ES-I3 (cell line): Measurements from ENCODE around the gene AMOT.

Experiments used
- H3K36me3 ChIP-seq: 2 replicates; pipeline ENCODE4 v1.6.1; 2013; ENCODE audit warnings: mild to moderate bottlenecking, low read length, control low read depth, moderate library complexity; ENCODE audit not compliant: insufficient read depth
- H3K4me1 ChIP-seq: 2 replicates; pipeline ENCODE4 v1.6.1; 2013; ENCODE audit warnings: mild to moderate bottlenecking, control low read depth, low read length; ENCODE audit not compliant: insufficient read depth
- H3K9ac ChIP-seq: 2 replicates; pipeline ENCODE4 v1.6.1; 2013; ENCODE audit warnings: low read depth, mild to moderate bottlenecking, low read length, moderate library complexity
- H3K9me3 ChIP-seq: 2 replicates; pipeline ENCODE4 v1.6.1; 2013; ENCODE audit warnings: mild to moderate bottlenecking, low read length, moderate library complexity; ENCODE audit not compliant: control insufficient read depth, insufficient read depth

The AMOT gene

GRCh38 chrX:112760697-112761096 is 79.9 kb downstream of the AMOT start:
- H3K9me3 ChIP-seq = no peaks in the 10 kb centered on the region
- H3K9ac ChIP-seq = no peak overlapping the region
- H3K36me3 ChIP-seq = no peaks in the 10 kb centered on the region

GRCh38 chrX:112759966-112760365 is 80.7 kb downstream of the AMOT start:
- Histone ChIP-seq H3K36me3 (no peaks in the 10 kb centered on the region), H3K9ac (no peak overlapping the region), H3K4me1 (no peaks in the 10 kb centered on the region), H3K9me3 (no peaks in the 10 kb centered on the region)

More at GRCh38 chrX:112760697-112761096, 79.9 kb downstream of the AMOT start:
- no peaks in the 10 kb centered on the region for H3K4me1 ChIP-seq

- Histone ChIP-seq H3K9me3 (no peaks in the 10 kb centered on the region), H3K9ac (no peak overlapping the region), H3K36me3 (no peaks in the 10 kb centered on the region), H3K4me1 (no peaks in the 10 kb centered on the region)
Measured at GRCh38 chrX:112759512-112759911, 81.1 kb downstream of the AMOT start.

DNA sequence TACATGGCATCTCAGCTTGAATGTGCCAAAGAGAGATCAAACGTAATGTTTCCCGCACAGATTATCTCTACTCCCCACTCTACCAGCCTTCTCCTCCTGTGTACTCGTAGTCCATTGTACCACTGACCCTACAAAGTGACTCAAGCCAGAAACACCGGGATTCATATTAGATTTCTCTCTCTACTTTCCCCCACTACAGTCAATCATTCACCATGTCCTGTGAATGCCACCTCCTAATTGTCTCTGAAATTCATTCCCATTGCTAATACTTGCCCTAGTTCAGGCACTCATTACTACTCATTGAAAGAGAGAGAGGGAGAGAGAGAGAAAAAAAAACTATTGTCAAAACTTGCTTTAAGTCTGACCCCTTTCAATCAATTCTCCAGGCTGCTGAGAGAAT is 82.7 kb downstream of the AMOT start:
- Histone ChIP-seq H3K4me1 (no peaks in the 10 kb centered on the region), H3K36me3 (no peaks in the 10 kb centered on the region)

DNA sequence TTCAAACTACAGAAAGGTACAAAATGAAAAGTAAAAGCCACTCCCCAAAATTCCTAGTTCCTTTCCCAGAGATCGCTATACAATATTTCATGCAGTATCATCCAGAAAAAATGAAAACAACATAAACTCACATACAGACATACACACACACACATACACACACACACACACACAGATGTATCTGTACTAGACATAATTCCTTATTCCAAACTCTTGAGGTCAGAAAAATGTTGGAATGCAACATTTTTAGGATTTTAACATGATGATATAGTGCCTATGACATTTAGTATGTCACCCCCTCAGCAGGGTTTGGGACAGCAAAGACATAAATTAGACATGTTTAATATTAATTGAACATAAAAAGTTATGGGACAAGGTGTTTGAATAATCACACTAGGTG is 87.5 kb downstream of the AMOT start:
- Histone ChIP-seq H3K9ac (no peak overlapping the region), H3K36me3 (no peaks in the 10 kb centered on the region), H3K9me3 (no peaks in the 10 kb centered on the region), H3K4me1 (no peaks in the 10 kb centered on the region)

More for the DNA sequence above, 82.7 kb downstream of the AMOT start:
- no peaks in the 10 kb centered on the region for H3K9me3 ChIP-seq
- H3K9ac ChIP-seq = no peak overlapping the region

- H3K36me3 ChIP-seq = no peaks in the 10 kb centered on the region
- no peak overlapping the region for H3K9ac ChIP-seq
- no peaks in the 10 kb centered on the region for H3K4me1 ChIP-seq
- H3K9me3 ChIP-seq = no peaks in the 10 kb centered on the region
Measured at GRCh38 chrX:112751076-112751475, 89.6 kb downstream of the AMOT start.

- no peaks in the 10 kb centered on the region for H3K4me1 ChIP-seq
Measured at GRCh38 chrX:112746812-112747595, 93.6 kb downstream of the AMOT start.

DNA sequence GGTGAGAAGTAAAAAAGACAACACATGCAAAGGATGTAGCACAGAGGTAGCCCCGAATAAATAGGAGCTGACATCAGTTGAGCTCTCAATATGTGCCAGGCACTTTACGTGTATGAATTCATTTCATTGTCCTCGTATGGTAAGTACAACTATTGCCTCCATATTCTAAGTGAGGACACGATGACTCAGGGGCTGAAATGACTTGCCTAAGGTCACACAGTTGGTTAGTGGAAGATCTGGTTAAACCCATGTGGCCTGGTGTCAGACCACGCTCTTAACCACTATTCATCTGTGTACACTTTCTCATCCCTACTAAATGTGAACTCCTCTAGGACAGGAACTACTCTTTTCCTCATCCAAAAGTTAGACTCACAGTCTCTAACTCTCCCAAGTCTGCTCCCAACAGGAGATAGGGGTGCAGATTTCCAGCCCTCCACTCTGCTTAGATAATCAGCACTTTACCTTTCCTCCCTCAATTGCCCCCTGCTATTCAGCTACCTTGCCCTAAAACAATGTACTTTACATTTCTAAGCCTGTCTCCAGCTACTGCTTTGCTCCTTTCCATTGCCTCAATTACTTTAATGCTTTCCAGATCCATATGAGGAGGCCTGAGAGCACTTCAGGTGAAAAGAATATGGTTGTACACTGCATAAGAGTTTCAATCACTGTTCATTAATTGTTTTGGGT is 102.1 kb downstream of the AMOT start:
- H3K4me1 ChIP-seq = peaks cover 35% of the 10 kb centered on the region
- H3K9ac ChIP-seq = no peak overlapping the region
- no peaks in the 10 kb centered on the region for H3K9me3 ChIP-seq
- H3K36me3 ChIP-seq = no peaks in the 10 kb centered on the region

More at GRCh38 chrX:112746812-112747595, 93.6 kb downstream of the AMOT start:
- Histone ChIP-seq H3K36me3 (no peaks in the 10 kb centered on the region), H3K9me3 (no peaks in the 10 kb centered on the region), H3K9ac (no peak overlapping the region)

- peaks cover 35% of the 10 kb centered on the region for H3K4me1 ChIP-seq
- no peaks in the 10 kb centered on the region for H3K36me3 ChIP-seq
- H3K9me3 ChIP-seq = no peaks in the 10 kb centered on the region
- no peak overlapping the region for H3K9ac ChIP-seq
Measured at GRCh38 chrX:112736310-112736709, 104.3 kb downstream of the AMOT start.

DNA sequence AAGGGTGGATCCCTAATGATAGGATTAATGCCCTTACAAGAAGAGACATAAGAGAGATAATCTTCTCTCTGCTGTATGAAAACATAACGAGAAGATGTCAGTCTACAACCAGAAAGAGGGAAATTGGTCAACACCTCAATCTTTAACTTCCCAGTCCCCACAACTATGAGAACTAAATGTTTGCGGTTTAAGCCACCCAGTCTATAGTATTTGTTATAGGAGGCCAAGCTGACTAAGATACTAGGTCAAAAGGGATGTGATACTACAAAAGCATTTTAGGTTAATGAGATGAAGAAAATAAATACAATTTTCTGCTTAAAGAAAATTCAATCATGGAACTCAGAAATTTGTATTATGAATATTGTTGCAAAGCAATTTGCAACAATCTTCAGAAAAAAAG is 105.5 kb downstream of the AMOT start:
- H3K9me3 ChIP-seq = no peaks in the 10 kb centered on the region
- no peaks in the 10 kb centered on the region for H3K36me3 ChIP-seq
- peaks cover 35% of the 10 kb centered on the region for H3K4me1 ChIP-seq
- H3K9ac ChIP-seq = no peak overlapping the region

DNA sequence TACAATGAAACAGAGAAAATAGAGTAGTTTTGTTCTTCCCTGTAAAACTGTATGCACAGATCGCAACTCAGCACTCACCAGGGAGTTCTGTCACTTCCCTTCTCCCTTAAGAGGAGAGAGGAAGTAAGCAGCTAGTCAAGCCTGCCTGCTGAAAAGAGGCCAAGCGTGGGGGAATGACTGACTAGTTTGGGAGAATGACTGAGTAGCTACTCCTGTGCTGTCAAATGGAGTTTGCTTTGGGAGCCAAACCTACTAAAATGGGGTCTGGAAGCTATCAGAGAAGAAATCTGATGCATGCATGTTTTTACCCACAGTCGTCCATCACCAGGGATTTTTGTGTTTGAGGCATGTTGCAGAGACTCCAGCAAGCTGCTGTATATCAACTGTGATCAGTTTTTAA is 106.3 kb downstream of the AMOT start:
- Histone ChIP-seq H3K36me3 (no peaks in the 10 kb centered on the region), H3K4me1 (peaks cover 28% of the 10 kb centered on the region), H3K9me3 (no peaks in the 10 kb centered on the region), H3K9ac (no peak overlapping the region)

DNA sequence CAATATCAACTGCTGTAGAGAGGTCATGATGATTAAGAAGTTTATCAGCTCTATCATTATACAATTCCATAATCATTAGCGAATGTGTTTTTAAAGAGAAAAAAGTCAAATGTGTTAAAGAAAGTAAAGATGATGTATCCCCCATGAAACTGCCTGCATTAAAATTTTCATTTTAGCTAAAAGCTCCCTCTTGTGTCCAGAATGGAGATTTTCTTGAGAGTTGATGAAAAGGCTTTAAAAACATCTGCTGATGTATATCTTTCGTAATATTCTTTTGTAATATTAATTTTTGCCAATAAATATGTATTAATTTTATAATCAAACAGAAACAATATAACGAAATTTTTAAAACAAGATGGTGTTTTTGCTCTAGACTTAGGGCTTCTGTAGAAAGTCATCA is 108.8 kb downstream of the AMOT start:
- no peaks in the 10 kb centered on the region for H3K36me3 ChIP-seq
- no peaks in the 10 kb centered on the region for H3K9me3 ChIP-seq
- H3K4me1 ChIP-seq = peaks cover 18% of the 10 kb centered on the region
- H3K9ac ChIP-seq = no peak overlapping the region
